ENCODE results near the gene DUSP28. TPM values are rescaled to one million over a fixed set of nuclear protein-coding genes. Genes with fewer than 3 reads are reported as not detected.

DUSP28 gene
- total and polyA plus RNA-seq, 2 experiments from 2014 or later = 2.7 to 4.3 TPM

- no peak for TF ChIP-seq ETS1 (IDR thresholded peaks at IDR 0.05)
- no peak for TF ChIP-seq ZNF462 (CRISPR knock-in tag; IDR thresholded peaks at IDR 0.05)
- TF ChIP-seq JUNB (IDR thresholded peaks at IDR 0.05; ENCODE audit: unreplicated experiment) = no peak
- no peak for TF ChIP-seq STAT1 (IDR thresholded peaks at IDR 0.05; ENCODE audit: unreplicated experiment)
- no peak for TF ChIP-seq POLR2AphosphoS5 (IDR thresholded peaks at IDR 0.05; ENCODE audit: low read depth)
- no peak for TF ChIP-seq CREB1 (CRISPR knock-in tag; IDR thresholded peaks at IDR 0.05; ENCODE audit: low read depth)
- TF ChIP-seq EZH2phosphoT487 (IDR thresholded peaks at IDR 0.05; ENCODE audit: unreplicated experiment) = no peak
- TF ChIP-seq ZNF114 (CRISPR knock-in tag; IDR thresholded peaks at IDR 0.05) = no peak
- no peak for TF ChIP-seq ZNF331 (CRISPR knock-in tag; IDR thresholded peaks at IDR 0.05; ENCODE audit: low read depth)
- TF ChIP-seq EZH2 (IDR thresholded peaks at IDR 0.05; ENCODE audit: low read depth, unreplicated experiment) = no peak
- TF ChIP-seq NANOG (IDR thresholded peaks at IDR 0.05; ENCODE audit: borderline replicate concordance) = no peak
- TF ChIP-seq REST (IDR thresholded peaks at IDR 0.05; ENCODE audit: unreplicated experiment) = no peak
- TF ChIP-seq CTCF (conservative IDR thresholded peaks at IDR 0.05; ENCODE audit: low read depth in 2 of 2) = no peak
- Histone ChIP-seq H3K36me3 (ENCODE audit: insufficient read depth) (no peaks in the 10 kb centered on the region), H3K4me3 (no peak overlapping the region), H3K27me3 (ENCODE audit: insufficient read depth) (peaks cover 23% of the 10 kb centered on the region), H3K9me2 (ENCODE audit: insufficient read depth) (no peaks in the 10 kb centered on the region), H3F3A (replicated peaks; ENCODE audit: low read depth) (peaks cover 4% of the 10 kb centered on the region; the same call in 1 of the 2 replicates), H4K20me1 (replicated peaks; ENCODE audit: insufficient read depth) (no peaks in the 10 kb centered on the region; the same call in 1 of the 2 replicates), H2AFZ (no peak overlapping the region), H3K79me2 (replicated peaks; ENCODE audit: insufficient read depth) (no peaks in the 10 kb centered on the region), H3K4me2 (no peak overlapping the region), H3K4me1 (ENCODE audit: insufficient read depth) (peaks cover 3% of the 10 kb centered on the region; the same call in 1 of the 2 replicates), H3K27ac (ENCODE audit: low read depth) (no peak overlapping the region)
- DNase-seq (ENCODE audit: low spot score) (no peak), ATAC-seq (no peak)
- Mint-ChIP-seq H3K27me3 (ENCODE audit: insufficient read depth, low read depth, poor library complexity) (peaks cover 24% of the 10 kb centered on the region), H3K36me3 (ENCODE audit: low read depth) (no peaks in the 10 kb centered on the region), H3K4me3 (no peak overlapping the region), H3K4me1 (peaks cover 6% of the 10 kb centered on the region), H3K27ac (no peak overlapping the region), H3K9me3 (no peaks in the 10 kb centered on the region)
Observed at GRCh38 chr2:240572141-240573031, 12.2 kb downstream of the DUSP28 start.

All from GM23338 (cell line).